ENCODE measurements around the gene LYRM1.
"Not testable (repeated sequence)": the region's sequence is repeated elsewhere in the genome, so short reads cannot be mapped to it uniquely, and the experiment has no call there.

The LYRM1 gene

GRCh38 chr16:20918486-20919239 lies 18.1 kb downstream of the LYRM1 start:
- no peak overlapping the region for H3K27ac ChIP-seq
- TF ChIP-seq, protein P1, sequence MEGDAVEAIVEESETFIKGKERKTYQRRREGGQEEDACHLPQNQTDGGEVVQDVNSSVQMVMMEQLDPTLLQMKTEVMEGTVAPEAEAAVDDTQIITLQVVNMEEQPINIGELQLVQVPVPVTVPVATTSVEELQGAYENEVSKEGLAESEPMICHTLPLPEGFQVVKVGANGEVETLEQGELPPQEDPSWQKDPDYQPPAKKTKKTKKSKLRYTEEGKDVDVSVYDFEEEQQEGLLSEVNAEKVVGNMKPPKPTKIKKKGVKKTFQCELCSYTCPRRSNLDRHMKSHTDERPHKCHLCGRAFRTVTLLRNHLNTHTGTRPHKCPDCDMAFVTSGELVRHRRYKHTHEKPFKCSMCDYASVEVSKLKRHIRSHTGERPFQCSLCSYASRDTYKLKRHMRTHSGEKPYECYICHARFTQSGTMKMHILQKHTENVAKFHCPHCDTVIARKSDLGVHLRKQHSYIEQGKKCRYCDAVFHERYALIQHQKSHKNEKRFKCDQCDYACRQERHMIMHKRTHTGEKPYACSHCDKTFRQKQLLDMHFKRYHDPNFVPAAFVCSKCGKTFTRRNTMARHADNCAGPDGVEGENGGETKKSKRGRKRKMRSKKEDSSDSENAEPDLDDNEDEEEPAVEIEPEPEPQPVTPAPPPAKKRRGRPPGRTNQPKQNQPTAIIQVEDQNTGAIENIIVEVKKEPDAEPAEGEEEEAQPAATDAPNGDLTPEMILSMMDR (conservative IDR thresholded peaks at IDR 0.05), result no peak

GRCh38 chr16:20920091-20920490 lies 19.5 kb downstream of the LYRM1 start:
- no peak overlapping the region for H3K27ac ChIP-seq
- TF ChIP-seq, protein P1 (conservative IDR thresholded peaks at IDR 0.05), result no peak

GRCh38 chr16:20920799-20921198 lies 20.2 kb downstream of the LYRM1 start:
- TF ChIP-seq, protein P1 (conservative IDR thresholded peaks at IDR 0.05), result no peak
- no peak overlapping the region for H3K27ac ChIP-seq

DNA sequence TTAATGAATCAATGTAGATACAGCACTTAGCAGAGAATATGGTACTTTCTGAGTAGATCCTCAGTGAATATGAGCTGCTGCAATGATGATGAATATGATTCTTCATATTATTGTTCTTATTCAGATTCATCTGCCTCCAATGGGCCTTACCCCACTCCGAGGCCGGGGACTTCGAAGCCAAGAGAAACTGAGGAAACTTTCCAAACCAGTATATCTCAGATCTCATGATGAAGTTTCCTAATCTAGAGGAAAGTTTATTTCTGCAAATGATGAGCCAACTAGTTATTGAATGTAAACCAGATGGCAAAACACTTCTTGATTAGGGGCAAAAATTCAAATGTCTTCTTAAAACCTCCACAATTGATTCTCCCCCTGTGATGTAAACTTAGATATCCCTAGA lies 23.3 kb downstream of the LYRM1 start:
- TF ChIP-seq, protein P1 (conservative IDR thresholded peaks at IDR 0.05), result no peak
- no peak overlapping the region for H3K27ac ChIP-seq

GRCh38 chr16:20925751-20926150 lies 25.2 kb downstream of the LYRM1 start:
- TF ChIP-seq, protein P1 (conservative IDR thresholded peaks at IDR 0.05), result no peak
- H3K27ac ChIP-seq, result no peak overlapping the region

DNA sequence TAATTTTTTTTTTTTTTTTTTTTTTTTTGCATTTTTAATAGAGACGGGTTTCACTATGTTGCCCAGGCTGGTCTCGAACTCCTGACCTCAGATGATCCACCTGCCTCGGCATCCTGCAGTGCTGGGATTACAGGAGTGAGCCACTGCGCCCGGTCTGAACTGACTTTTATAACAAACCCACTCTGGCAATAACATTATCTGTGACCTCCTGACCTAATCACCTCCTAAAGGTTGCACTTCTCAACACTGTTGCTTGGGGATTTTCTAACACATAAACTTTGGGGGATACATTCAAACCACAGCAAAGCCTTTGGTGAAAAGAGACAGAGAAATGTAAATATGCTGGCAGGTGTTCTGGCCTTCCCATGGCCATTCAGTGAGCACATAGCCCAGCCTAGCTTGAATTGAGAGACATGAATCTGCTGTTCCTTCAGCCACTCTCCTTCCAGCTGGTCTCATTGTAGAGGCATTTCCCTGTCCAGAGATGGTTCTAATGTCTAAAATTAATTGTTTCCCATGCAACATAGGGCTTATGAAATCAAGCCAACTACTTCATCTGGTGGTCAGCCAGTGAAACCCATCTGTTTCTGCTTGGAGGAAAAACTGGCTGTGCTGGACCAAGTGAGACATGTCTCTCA lies 28.3 kb downstream of the LYRM1 start:
- TF ChIP-seq, protein P1 (conservative IDR thresholded peaks at IDR 0.05), result no peak
- no peak overlapping the region for H3K27ac ChIP-seq

- H3K27ac ChIP-seq, result not testable (repeated sequence)
Measured at GRCh38 chr16:20929676-20930364, 29.2 kb downstream of the LYRM1 start.

DNA sequence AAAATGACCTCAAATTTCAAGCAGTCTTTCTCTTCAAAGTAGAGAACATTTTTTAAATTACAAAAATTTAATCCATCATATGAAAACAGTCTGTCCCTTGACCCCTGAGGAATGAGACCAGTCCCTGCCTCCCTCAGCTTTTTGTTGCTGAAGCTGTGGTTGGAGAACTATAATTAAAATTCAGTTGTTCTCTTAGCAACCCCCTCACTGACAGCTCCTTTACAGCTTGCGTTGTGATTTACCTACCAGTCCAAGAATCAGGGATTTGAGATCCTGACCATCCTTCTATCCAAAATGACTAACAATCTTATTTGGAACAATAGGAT lies 29.8 kb downstream of the LYRM1 start:
- H3K27ac ChIP-seq, result no peak overlapping the region
- TF ChIP-seq, protein P1 (conservative IDR thresholded peaks at IDR 0.05), result no peak
